ENCODE data around the gene GPR78.

The GPR78 gene

DNA sequence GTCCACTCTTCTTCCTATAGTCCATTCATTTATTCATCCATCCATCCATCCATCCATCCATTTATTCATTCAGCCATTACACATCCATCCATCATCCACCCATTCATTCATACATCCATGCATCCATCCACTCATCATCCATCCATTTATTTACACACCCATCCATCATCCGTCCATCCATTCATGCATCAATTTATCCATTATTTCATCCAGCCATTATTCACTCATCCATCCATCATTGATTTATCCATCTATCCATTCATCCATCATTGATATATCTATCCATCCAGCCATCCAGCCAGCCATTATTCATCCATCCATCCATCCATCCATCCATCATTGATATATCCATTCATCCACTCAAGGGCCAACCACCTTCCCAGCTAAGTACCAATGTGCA lies 25.1 kb downstream of the GPR78 start:
- H3K9me3 Mint-ChIP-seq = no peaks in the 10 kb centered on the region
- no peaks in the 10 kb centered on the region for H3K4me1 Mint-ChIP-seq
- DNase-seq (ENCODE audit: low spot score in 2 of 2) = no peak
- no peak overlapping the region for H3K4me3 Mint-ChIP-seq
- H3K36me3 Mint-ChIP-seq (ENCODE audit: insufficient read depth) = no peaks in the 10 kb centered on the region
- ATAC-seq (replicated peaks; ENCODE audit: extremely low read depth, poor library complexity, severe bottlenecking) = no peak
- no peak overlapping the region for H3K27ac Mint-ChIP-seq (ENCODE audit: low read depth)
- H3K27me3 Mint-ChIP-seq = no peaks in the 10 kb centered on the region

DNA sequence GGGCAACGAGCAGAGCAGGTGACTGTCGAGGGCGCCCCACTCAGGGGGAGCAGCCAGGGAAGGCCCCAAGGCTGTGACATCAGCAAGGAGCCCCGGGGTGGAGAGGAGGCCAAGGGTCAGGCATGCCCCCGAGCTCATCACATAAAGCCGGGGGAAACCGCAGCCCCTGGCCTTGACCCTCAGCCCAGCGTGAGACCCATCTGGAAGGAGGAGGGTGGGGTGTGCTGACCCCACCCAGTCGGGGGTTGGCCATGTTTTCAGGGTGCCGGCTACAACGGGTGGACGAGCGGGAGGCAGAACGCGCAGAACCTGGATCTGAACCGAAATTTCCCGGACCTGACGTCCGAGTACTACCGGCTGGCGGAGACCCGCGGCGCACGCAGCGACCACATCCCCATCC lies 26.3 kb downstream of the GPR78 start:
- H3K27ac Mint-ChIP-seq (ENCODE audit: low read depth) = no peak overlapping the region
- H3K4me1 Mint-ChIP-seq = no peaks in the 10 kb centered on the region
- no peaks in the 10 kb centered on the region for H3K36me3 Mint-ChIP-seq (ENCODE audit: insufficient read depth)
- H3K9me3 Mint-ChIP-seq = no peaks in the 10 kb centered on the region
- no peaks in the 10 kb centered on the region for H3K27me3 Mint-ChIP-seq
- no peak overlapping the region for H3K4me3 Mint-ChIP-seq
- ATAC-seq (replicated peaks; ENCODE audit: extremely low read depth, poor library complexity, severe bottlenecking) = no peak
- DNase-seq (ENCODE audit: low spot score in 2 of 2) = no peak

DNA sequence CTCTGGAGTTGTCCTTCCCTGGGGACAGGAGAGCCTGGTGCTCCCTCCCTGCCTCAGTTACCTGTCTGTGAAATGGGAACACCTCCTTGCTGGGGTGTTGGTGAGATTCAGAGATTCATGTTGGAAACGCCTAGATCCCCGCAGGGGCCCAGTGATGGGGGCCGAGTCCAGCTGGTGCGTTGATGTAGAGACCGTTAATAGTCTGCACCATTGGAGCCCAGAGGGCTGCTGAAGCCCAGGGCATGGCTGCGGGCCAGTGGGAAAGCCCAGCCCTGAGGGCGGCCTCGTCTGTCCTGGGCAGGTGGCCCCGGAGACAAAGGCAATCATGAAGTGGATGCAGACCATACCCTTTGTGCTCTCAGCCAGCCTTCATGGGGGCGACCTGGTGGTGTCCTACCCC lies 26.8 kb downstream of the GPR78 start:
- ATAC-seq (replicated peaks; ENCODE audit: extremely low read depth, poor library complexity, severe bottlenecking) (no peak), DNase-seq (ENCODE audit: low spot score in 2 of 2) (no peak)
- Mint-ChIP-seq H3K36me3 (ENCODE audit: insufficient read depth) (no peaks in the 10 kb centered on the region), H3K4me3 (no peak overlapping the region), H3K4me1 (no peaks in the 10 kb centered on the region), H3K27ac (ENCODE audit: low read depth) (no peak overlapping the region), H3K27me3 (no peaks in the 10 kb centered on the region), H3K9me3 (no peaks in the 10 kb centered on the region)

DNA sequence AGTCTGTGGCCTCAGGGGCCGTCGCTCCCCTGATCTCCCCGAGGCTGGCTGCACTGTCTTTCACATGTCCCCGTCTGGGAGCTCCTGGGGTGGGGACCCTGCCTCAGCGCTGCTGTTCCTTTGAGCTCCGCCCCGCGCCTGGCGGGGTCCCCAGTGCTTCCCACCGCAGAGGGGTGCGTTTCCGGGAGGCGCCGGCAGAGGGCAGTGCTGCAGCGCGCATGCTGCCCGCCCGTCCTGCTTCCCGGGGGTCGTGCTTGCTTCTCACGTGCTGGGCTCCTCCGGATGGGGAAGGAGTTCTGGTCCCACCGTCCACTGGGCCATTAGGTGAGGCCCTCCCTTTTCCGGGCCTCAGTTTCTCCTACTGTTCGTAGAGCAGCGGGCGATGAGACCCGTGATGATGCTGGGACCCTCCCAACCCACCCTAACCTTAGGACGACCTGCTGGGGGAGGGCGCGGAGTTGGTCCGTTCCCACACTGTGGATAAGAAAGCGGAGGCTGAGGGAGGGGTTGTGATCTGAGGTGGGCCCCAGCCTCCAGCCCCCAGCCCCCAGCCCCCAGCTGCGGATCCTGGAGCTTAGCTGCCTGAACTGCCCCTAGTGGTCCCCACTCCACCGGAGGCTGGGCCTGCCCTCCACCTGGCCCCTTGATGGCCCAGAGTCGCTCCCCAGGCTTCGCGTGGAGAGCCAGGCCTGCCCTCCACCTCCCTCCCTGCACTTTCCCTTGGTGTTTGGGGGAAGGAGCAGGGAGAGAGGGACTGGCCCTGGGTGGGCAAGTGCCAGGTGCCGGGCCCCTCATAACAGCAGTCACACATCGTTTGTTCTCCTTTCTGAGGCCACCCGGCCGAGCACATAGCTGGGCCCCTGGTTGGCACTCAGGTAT lies 27.6 kb downstream of the GPR78 start:
- DNase-seq (ENCODE audit: low spot score in 2 of 2) (no peak), ATAC-seq (replicated peaks; ENCODE audit: extremely low read depth, poor library complexity, severe bottlenecking) (no peak)
- Mint-ChIP-seq H3K36me3 (ENCODE audit: insufficient read depth) (no peaks in the 10 kb centered on the region), H3K27ac (ENCODE audit: low read depth) (no peak overlapping the region), H3K4me3 (no peak overlapping the region), H3K27me3 (no peaks in the 10 kb centered on the region), H3K4me1 (no peaks in the 10 kb centered on the region), H3K9me3 (no peaks in the 10 kb centered on the region)

DNA sequence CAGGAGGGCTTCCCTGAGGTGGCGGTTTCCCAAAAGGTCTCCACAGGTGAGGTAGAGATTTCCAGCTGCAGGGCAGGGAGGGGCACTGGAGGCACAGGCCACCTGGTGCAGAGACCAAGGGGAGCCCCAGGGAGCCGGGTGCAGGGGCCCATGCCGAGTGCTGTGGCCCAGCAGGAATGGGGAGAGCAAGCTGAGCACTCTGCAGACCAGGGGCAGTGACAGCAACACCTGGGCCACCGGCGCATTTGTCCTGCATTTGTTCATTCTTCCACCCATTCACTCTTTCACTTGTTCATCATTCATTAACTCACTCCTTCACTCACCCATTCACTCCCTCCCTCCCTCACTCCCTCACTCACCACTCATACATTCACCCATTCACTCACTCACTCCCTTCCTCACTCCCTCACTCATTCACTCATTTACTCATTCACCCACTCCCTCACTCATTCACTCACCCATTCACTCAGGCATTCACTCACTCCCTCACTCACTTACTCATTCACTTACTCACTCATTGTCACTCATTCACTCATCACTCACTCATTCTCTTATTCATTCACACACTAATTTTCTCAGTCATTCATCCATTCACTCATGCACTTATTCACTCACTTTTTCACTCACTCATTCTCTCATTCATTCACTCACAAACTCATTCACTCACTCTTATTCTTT lies 28.7 kb downstream of the GPR78 start:
- DNase-seq (ENCODE audit: low spot score in 2 of 2) (no peak), ATAC-seq (replicated peaks; ENCODE audit: extremely low read depth, poor library complexity, severe bottlenecking) (no peak)
- Mint-ChIP-seq H3K9me3 (no peaks in the 10 kb centered on the region), H3K36me3 (ENCODE audit: insufficient read depth) (no peaks in the 10 kb centered on the region), H3K27me3 (no peaks in the 10 kb centered on the region), H3K27ac (ENCODE audit: low read depth) (no peak overlapping the region), H3K4me3 (no peak overlapping the region), H3K4me1 (no peaks in the 10 kb centered on the region)

DNA sequence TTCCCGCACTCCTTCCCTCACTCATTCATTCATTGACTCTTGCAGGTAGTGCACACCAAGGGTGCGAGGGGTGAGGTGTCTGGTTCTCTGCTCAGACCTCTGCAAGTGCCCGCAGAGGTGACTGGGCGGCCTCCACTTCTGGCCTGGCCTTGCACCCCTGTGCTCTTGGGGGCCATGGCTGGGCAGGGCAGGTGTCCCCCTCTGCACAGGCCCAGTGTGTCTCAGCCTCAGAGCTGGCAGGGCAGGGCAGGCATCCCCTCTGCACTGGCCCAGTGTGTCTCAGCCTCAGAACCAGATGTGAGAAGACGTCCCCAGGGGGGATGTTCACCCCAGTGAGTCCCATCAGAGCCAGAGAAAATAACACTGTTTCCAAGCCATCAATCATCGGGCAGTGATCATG lies 29.2 kb downstream of the GPR78 start:
- Mint-ChIP-seq H3K27ac (ENCODE audit: low read depth) (no peak overlapping the region), H3K36me3 (ENCODE audit: insufficient read depth) (no peaks in the 10 kb centered on the region), H3K27me3 (no peaks in the 10 kb centered on the region), H3K4me3 (no peak overlapping the region), H3K9me3 (no peaks in the 10 kb centered on the region), H3K4me1 (no peaks in the 10 kb centered on the region)
- no peak for ATAC-seq (replicated peaks; ENCODE audit: extremely low read depth, poor library complexity, severe bottlenecking)
- no peak for DNase-seq (ENCODE audit: low spot score in 2 of 2)

DNA sequence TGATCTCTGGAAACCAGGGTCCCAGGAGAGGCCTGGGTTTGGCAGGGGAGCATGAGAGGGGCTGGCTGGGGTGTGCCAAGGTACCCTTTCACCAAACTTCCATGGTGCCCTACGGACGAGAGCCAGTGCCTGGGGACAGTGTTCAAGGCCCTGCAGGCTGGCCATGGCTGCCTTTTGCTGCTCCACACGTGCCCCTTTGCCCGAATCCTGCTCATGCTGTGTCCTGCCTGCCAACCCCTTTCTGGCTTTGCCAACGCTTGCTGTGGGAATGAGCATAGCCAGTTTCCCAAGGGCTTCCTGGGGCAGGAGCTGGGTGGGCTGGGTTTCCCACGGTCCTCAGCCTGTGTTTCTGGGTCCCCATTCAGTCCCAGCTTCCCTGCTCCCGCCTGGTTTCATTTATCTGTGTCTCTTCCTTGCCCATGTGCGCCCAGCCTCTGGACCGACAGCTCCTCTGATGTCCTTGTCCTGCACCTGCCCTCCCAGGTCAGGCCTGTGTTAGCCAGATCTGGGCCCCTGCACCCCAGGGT lies 29.7 kb downstream of the GPR78 start:
- Mint-ChIP-seq H3K9me3 (no peaks in the 10 kb centered on the region), H3K27ac (ENCODE audit: low read depth) (no peak overlapping the region), H3K4me1 (no peaks in the 10 kb centered on the region), H3K4me3 (no peak overlapping the region), H3K36me3 (ENCODE audit: insufficient read depth) (no peaks in the 10 kb centered on the region), H3K27me3 (no peaks in the 10 kb centered on the region)
- no peak for ATAC-seq (replicated peaks; ENCODE audit: extremely low read depth, poor library complexity, severe bottlenecking)
- no peak for DNase-seq (ENCODE audit: low spot score in 2 of 2)

DNA sequence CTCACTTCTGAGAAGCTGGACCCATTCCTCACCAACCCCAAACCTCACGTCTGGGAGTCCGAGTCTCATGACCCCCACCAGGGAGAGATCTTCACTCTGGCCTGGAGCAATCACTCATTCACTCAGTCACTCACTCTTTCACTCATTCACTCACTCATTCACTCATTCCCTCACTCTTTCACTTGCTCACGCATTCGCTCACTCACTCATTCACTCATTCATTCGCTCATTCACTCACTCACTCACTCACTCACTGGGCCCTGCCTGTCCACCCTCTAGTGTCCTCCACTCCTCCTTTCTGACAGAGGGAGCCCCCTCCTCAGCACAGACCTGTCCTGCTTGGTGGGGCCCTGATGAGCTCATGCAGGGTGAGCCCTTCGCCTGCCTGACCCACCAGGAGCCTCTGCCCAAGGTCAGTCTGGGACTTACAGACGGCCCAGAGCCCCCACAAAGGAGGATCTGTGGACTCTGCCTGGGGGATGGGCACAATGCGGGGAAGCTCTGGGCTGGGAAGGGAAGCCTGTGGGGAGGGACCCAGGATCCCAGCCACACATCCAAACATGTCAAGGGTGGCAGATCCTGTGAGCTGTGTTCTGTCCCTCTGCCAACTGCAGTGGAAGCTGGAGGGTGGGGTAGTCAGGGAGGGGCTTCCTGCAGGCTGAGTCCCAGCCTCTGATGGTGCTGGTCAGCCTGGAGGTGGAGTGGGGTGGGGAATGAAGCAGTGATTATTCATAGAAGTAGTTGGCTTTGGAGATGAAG lies 30.8 kb downstream of the GPR78 start:
- Mint-ChIP-seq H3K4me3 (no peak overlapping the region), H3K36me3 (ENCODE audit: insufficient read depth) (no peaks in the 10 kb centered on the region), H3K27ac (ENCODE audit: low read depth) (no peak overlapping the region), H3K27me3 (no peaks in the 10 kb centered on the region), H3K9me3 (no peaks in the 10 kb centered on the region), H3K4me1 (no peaks in the 10 kb centered on the region)
- no peak for DNase-seq (ENCODE audit: low spot score in 2 of 2)
- no peak for ATAC-seq (replicated peaks; ENCODE audit: extremely low read depth, poor library complexity, severe bottlenecking)

DNA sequence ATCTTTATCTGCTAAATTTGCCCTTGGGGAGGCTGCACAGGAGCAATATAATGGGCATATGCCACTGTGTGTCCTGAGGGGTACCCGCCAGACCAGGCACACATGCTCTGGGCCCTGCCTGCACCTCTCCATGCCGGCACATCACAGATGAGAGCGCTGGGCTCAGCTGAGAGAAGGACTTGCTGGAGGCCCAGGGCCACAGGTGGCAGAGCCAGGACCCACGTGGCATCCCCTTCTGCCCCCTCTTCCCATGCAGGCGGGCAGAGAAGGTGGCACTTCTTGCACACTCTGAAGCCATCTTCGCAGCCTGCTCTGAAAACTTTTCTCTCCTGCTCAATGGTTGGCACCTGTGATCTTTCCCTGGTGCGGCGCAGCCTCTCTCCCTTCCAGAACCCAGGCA lies 32.5 kb downstream of the GPR78 start:
- DNase-seq (ENCODE audit: low spot score in 2 of 2) = no peak
- H3K27me3 Mint-ChIP-seq = peaks cover 4% of the 10 kb centered on the region
- H3K9me3 Mint-ChIP-seq = no peaks in the 10 kb centered on the region
- H3K36me3 Mint-ChIP-seq (ENCODE audit: insufficient read depth) = no peaks in the 10 kb centered on the region
- H3K27ac Mint-ChIP-seq (ENCODE audit: low read depth) = no peak overlapping the region
- H3K4me1 Mint-ChIP-seq = no peaks in the 10 kb centered on the region
- ATAC-seq (replicated peaks; ENCODE audit: extremely low read depth, poor library complexity, severe bottlenecking) = no peak
- no peak overlapping the region for H3K4me3 Mint-ChIP-seq

DNA sequence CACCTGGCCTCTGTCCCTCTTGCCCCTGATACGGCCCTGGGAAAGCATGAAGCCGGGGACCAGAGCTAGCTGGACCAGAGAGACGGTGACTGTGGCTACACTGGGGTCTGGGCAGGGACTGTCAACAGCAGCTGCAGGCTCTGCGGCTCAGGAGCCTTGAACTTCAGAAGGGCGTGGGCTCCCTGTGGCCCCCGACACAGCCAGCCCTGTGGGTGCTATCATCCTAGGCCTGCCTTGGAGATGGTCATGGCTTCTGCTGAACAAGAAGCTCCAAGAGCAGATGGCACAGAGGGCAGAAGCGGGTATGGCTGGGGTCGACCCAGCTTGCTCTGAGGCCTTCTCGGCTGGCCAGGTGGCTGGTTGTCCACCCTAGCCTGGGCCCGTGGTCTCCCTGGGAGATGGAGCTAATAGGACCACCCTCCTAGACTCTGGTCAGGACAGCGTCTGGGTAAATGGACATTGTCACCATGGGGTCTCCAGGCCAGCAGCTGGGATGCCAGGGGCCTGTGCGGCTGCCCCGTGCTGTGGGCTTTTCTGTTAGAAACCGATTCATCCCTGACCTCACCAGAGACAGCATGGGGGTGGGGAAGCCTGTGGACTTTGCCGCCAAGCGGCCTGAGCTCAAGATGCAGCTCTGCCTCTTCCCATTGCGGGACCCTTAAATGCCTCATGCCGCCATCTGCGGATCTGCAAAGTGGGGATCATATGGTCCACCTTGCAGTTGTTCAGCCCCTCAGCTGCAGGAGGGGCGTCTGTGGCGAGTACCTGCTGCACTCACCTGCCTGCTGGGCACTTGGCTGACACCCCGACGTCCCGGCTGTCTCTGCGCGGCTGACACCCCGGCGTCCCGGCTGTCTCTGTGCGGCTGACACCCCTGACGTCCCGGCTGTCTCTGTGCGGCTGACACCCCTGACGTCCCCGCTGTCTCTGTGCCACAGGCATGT lies 33.5 kb downstream of the GPR78 start:
- H3K9me3 Mint-ChIP-seq = no peaks in the 10 kb centered on the region
- no peaks in the 10 kb centered on the region for H3K4me1 Mint-ChIP-seq
- H3K4me3 Mint-ChIP-seq = no peak overlapping the region
- DNase-seq (ENCODE audit: low spot score in 2 of 2) (no peak), ATAC-seq (replicated peaks; ENCODE audit: extremely low read depth, poor library complexity, severe bottlenecking) (no peak)
- no peaks in the 10 kb centered on the region for H3K36me3 Mint-ChIP-seq (ENCODE audit: insufficient read depth)
- H3K27me3 Mint-ChIP-seq = peaks cover 9% of the 10 kb centered on the region
- H3K27ac Mint-ChIP-seq (ENCODE audit: low read depth) = no peak overlapping the region

DNA sequence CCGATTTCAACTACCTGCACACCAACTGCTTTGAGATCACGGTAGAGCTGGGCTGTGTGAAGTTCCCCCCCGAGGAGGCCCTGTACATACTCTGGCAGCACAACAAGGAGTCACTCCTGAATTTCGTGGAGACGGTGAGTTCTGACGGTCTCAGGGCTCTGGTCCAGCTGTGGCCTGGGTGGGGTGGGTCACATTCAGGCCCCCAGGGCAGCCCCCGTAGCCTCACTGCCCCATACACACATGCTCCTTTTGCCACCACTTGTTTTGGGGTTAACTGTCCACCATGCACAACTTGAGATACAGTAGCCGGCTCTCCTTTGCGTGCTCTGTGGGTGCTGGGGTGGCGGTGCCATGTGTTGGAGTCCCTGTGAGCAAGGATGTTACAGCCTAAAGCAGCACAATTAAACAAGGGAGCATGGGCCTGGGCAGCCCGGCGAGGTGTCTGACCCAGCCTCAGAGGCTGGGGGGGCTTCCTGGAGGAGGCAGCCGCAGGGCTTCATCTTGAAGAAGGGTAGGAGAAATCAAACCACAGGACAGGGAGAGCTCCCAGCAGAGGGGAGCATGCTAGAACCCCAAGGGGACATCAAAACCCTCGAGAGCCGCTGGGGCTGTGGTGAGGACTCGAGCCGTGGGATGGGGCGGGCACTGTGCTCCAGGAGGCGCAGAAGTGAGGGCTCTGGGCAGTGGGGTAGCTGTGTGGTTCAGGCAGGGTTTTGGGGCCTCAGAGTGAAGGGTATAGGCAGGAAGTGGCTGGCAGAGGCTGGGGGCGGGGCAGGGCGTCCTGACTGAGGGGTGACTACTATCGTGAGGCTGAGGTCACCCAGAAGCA lies 34.4 kb downstream of the GPR78 start:
- Mint-ChIP-seq H3K27ac (ENCODE audit: low read depth) (no peak overlapping the region), H3K27me3 (peaks cover 9% of the 10 kb centered on the region), H3K4me3 (no peak overlapping the region), H3K9me3 (no peaks in the 10 kb centered on the region), H3K4me1 (no peaks in the 10 kb centered on the region), H3K36me3 (ENCODE audit: insufficient read depth) (no peaks in the 10 kb centered on the region)
- ATAC-seq (replicated peaks; ENCODE audit: extremely low read depth, poor library complexity, severe bottlenecking) = no peak
- no peak for DNase-seq (ENCODE audit: low spot score in 2 of 2)

All from central memory CD8-positive, alpha-beta T cell (primary cell).